Measurements from ENCODE around the gene SCPEP1. TPM values are rescaled to one million over a fixed set of nuclear protein-coding genes. Genes with fewer than 3 reads are reported as not detected.
A peak's percentile ranks its signal among the peaks of the same experiment; 100 is the strongest.

Gene SCPEP1
- total and polyA plus RNA-seq, 2 donors (not counting 1 experiment from before 2014, with no cell fraction given) = 84.7 to 101 TPM

DNA sequence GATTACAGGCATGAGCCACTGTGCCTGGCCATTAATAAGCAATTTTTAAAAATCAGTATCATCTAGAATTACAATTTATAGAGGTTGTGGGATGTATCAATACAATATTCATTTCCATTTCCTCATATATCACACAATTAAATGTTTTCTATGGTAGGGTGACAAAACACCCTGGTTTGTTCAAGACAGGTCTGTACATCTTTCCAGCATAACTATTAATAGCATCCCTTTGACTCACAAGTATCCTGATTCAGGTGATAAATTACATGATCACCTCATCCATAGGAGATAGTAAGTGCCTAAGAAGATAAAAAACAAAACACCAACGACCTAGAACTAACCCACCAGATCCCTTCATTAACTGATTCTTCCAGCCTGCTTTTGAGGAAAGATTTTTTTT, 30.2 kb upstream of the SCPEP1 start:
- Histone ChIP-seq H3K27ac (ENCODE audit: insufficient read depth, low read length) (no peak overlapping the region), H3K4me1 (ENCODE audit: control insufficient read depth, extremely low read depth, insufficient read depth, low read length) (no peaks in the 10 kb centered on the region), H3K36me3 (ENCODE audit: control insufficient read depth, insufficient read depth, low read length) (no peaks in the 10 kb centered on the region), H3K79me2 (ENCODE audit: control insufficient read depth, insufficient read depth, low read length) (peaks cover 3% of the 10 kb centered on the region), H3K9ac (ENCODE audit: insufficient read depth, low read length) (no peak overlapping the region), H3K9me3 (ENCODE audit: control insufficient read depth, insufficient read depth, low read depth, low read length) (no peaks in the 10 kb centered on the region), H3K27me3 (ENCODE audit: control insufficient read depth, insufficient read depth, low read length) (no peaks in the 10 kb centered on the region), H2AFZ (ENCODE audit: low read length) (no peak overlapping the region), H4K20me1 (ENCODE audit: control insufficient read depth, extremely low read depth, insufficient read depth, low read length) (no peaks in the 10 kb centered on the region), H3K4me3 (replicated peaks in 1 of 4; ENCODE audit: control extremely low read depth in 1 of 4, insufficient read depth in 1 of 4, low read depth in 3 of 4, low read length in 4 of 4) (no peak overlapping the region), H3K4me2 (ENCODE audit: extremely low read depth, insufficient read depth, low read length) (no peak overlapping the region)
- no peak for DNase-seq (ENCODE audit: low read depth in 2 of 2)
- TF ChIP-seq EZH2 (IDR thresholded peaks at IDR 0.05; ENCODE audit: low read length, missing control alignments) = no peak
- TF ChIP-seq, protein P1, sequence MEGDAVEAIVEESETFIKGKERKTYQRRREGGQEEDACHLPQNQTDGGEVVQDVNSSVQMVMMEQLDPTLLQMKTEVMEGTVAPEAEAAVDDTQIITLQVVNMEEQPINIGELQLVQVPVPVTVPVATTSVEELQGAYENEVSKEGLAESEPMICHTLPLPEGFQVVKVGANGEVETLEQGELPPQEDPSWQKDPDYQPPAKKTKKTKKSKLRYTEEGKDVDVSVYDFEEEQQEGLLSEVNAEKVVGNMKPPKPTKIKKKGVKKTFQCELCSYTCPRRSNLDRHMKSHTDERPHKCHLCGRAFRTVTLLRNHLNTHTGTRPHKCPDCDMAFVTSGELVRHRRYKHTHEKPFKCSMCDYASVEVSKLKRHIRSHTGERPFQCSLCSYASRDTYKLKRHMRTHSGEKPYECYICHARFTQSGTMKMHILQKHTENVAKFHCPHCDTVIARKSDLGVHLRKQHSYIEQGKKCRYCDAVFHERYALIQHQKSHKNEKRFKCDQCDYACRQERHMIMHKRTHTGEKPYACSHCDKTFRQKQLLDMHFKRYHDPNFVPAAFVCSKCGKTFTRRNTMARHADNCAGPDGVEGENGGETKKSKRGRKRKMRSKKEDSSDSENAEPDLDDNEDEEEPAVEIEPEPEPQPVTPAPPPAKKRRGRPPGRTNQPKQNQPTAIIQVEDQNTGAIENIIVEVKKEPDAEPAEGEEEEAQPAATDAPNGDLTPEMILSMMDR (conservative IDR thresholded peaks at IDR 0.05 in 1 of 2, IDR thresholded peaks at IDR 0.05 in 1 of 2; ENCODE audit: low read depth in 1 of 2, low read length in 2 of 2) = no peak

DNA sequence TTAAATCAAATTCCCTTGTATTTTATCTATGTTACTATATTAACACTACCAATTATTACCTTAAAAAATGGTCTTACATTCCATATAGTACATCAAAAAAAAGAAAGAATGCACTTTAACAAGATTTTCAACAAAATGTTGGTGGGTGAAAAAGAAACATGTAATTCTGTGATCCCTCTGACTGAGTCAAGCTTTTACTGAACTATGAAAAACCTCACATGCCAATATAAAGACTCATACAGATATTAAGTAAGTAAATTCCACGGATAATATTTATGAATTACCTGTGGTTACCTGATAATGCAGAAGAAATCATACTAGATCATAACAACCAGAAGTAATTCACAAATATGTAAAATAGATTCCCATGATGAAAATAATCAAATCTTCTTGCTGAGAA, 29.4 kb upstream of the SCPEP1 start:
- no peaks in the 10 kb centered on the region for H3K27me3 ChIP-seq (ENCODE audit: control insufficient read depth, insufficient read depth, low read length)
- H3K4me3 ChIP-seq (replicated peaks in 1 of 4; ENCODE audit: control extremely low read depth in 1 of 4, insufficient read depth in 1 of 4, low read depth in 3 of 4, low read length in 4 of 4) = no peak overlapping the region
- no peak overlapping the region for H2AFZ ChIP-seq (ENCODE audit: low read length)
- no peak for TF ChIP-seq EZH2 (IDR thresholded peaks at IDR 0.05; ENCODE audit: low read length, missing control alignments)
- TF ChIP-seq, protein P1 (conservative IDR thresholded peaks at IDR 0.05 in 1 of 2, IDR thresholded peaks at IDR 0.05 in 1 of 2; ENCODE audit: low read depth in 1 of 2, low read length in 2 of 2) = no peak
- peak in 1 of 2 donors; percentile 38 for DNase-seq (ENCODE audit: low read depth in 2 of 2)
- H4K20me1 ChIP-seq (ENCODE audit: control insufficient read depth, extremely low read depth, insufficient read depth, low read length) = no peaks in the 10 kb centered on the region
- peaks cover 7% of the 10 kb centered on the region for H3K79me2 ChIP-seq (ENCODE audit: control insufficient read depth, insufficient read depth, low read length)
- H3K4me1 ChIP-seq (ENCODE audit: control insufficient read depth, extremely low read depth, insufficient read depth, low read length) = no peaks in the 10 kb centered on the region
- H3K9me3 ChIP-seq (ENCODE audit: control insufficient read depth, insufficient read depth, low read depth, low read length) = no peaks in the 10 kb centered on the region
- no peaks in the 10 kb centered on the region for H3K36me3 ChIP-seq (ENCODE audit: control insufficient read depth, insufficient read depth, low read length)
- H3K27ac ChIP-seq (ENCODE audit: insufficient read depth, low read length) = no peak overlapping the region
- no peak overlapping the region for H3K4me2 ChIP-seq (ENCODE audit: extremely low read depth, insufficient read depth, low read length)
- H3K9ac ChIP-seq (ENCODE audit: insufficient read depth, low read length) = no peak overlapping the region

DNA sequence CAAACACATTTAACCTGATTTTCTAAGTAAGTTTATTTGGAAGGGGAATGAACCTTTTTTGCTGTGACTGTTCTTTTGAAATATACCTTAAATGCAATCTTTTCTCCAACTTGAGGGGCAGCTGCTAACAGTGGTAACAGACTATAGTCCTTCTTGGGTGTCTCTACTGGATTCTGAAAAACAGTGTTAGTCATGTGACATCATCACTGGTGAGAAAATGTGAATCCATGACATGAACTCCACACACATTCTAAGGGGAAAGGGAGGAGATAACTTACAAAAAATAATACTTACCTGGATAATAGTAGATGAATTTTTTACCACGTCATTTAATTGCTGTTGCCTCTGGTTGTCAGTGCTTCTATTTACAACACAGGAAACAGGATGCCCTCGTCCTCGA, 28.3 kb upstream of the SCPEP1 start:
- Histone ChIP-seq H3K4me3 (replicated peaks in 1 of 4; ENCODE audit: control extremely low read depth in 1 of 4, insufficient read depth in 1 of 4, low read depth in 3 of 4, low read length in 4 of 4) (no peak overlapping the region), H3K27ac (ENCODE audit: insufficient read depth, low read length) (no peak overlapping the region), H3K9me3 (ENCODE audit: control insufficient read depth, insufficient read depth, low read depth, low read length) (no peaks in the 10 kb centered on the region), H3K9ac (ENCODE audit: insufficient read depth, low read length) (no peak overlapping the region), H3K4me2 (ENCODE audit: extremely low read depth, insufficient read depth, low read length) (no peak overlapping the region), H2AFZ (ENCODE audit: low read length) (no peak overlapping the region), H3K27me3 (ENCODE audit: control insufficient read depth, insufficient read depth, low read length) (no peaks in the 10 kb centered on the region), H3K4me1 (ENCODE audit: control insufficient read depth, extremely low read depth, insufficient read depth, low read length) (peaks cover 2% of the 10 kb centered on the region), H3K79me2 (ENCODE audit: control insufficient read depth, insufficient read depth, low read length) (peaks cover 9% of the 10 kb centered on the region), H3K36me3 (ENCODE audit: control insufficient read depth, insufficient read depth, low read length) (no peaks in the 10 kb centered on the region), H4K20me1 (ENCODE audit: control insufficient read depth, extremely low read depth, insufficient read depth, low read length) (no peaks in the 10 kb centered on the region)
- DNase-seq (ENCODE audit: low read depth in 2 of 2) = no peak
- TF ChIP-seq EZH2 (IDR thresholded peaks at IDR 0.05; ENCODE audit: low read length, missing control alignments) = no peak
- TF ChIP-seq, protein P1 (conservative IDR thresholded peaks at IDR 0.05 in 1 of 2, IDR thresholded peaks at IDR 0.05 in 1 of 2; ENCODE audit: low read depth in 1 of 2, low read length in 2 of 2) = no peak
